HepG2 (cell line): ENCODE data around the gene APOL4. TPM values are rescaled to one million over a fixed set of nuclear protein-coding genes. Genes with fewer than 3 reads are reported as not detected.
A peak's percentile ranks its signal among the peaks of the same experiment; 100 is the strongest.

ENCODE experiments used
- ASH2L ChIP-seq: fragments of 300-600, 200-600 bp; sonication (generic); IDR thresholded peaks from 2 replicates; pipeline ENCODE4 v1.7.0; 2017; ENCODE audit warnings: low read depth, mild to moderate bottlenecking, moderate library complexity, mixed read lengths, low read length; ENCODE audit not compliant: insufficient read length
- BCL6 ChIP-seq: IDR thresholded peaks from 2 replicates; pipeline ENCODE4 v1.6.1; 2016; ENCODE audit warnings: missing genetic modification reagents, missing compliant biosample characterization
- DMTF1 ChIP-seq: sonication (generic); formaldehyde crosslinking; IDR thresholded peaks from 2 replicates; pipeline ENCODE4 v1.4.0; 2020; ENCODE audit warnings: mild to moderate bottlenecking, missing genetic modification reagents
- HMGXB3 ChIP-seq: sonication (generic); formaldehyde crosslinking; IDR thresholded peaks from 2 replicates; pipeline ENCODE4 v1.4.0; 2020; ENCODE audit warnings: missing genetic modification reagents, borderline replicate concordance
- MXI1 ChIP-seq: IDR thresholded peaks from 3 replicates; pipeline ENCODE4 v1.6.1; 2012; ENCODE audit warnings: low read depth, low read length, inconsistent platforms, borderline replicate concordance
- NFIB ChIP-seq: sonication (generic); formaldehyde crosslinking; IDR thresholded peaks from 2 replicates; pipeline ENCODE4 v1.9.0; 2021; ENCODE audit warnings: missing genetic modification reagents, mild to moderate bottlenecking, borderline replicate concordance
- PATZ1 ChIP-seq: sonication (generic); formaldehyde crosslinking; IDR thresholded peaks from 2 replicates; pipeline ENCODE4 v1.4.0; 2020; ENCODE audit warnings: missing genetic modification reagents
- RAD51 ChIP-seq: fragments of 450-650 bp; IDR thresholded peaks from 2 replicates; pipeline ENCODE4 v1.6.1; 2016; ENCODE audit warnings: borderline replicate concordance
- SRY ChIP-seq: sonication (generic); formaldehyde crosslinking; IDR thresholded peaks from 2 replicates; pipeline ENCODE4 v1.8.0; 2022; ENCODE audit warnings: mild to moderate bottlenecking, missing genetic modification reagents
- STAT6 ChIP-seq: sonication (generic); formaldehyde crosslinking; IDR thresholded peaks from 2 replicates; pipeline ENCODE4 v1.4.0; 2020; ENCODE audit warnings: missing genetic modification reagents, mild to moderate bottlenecking, borderline replicate concordance
- ZBTB21 ChIP-seq: sonication (generic); formaldehyde crosslinking; IDR thresholded peaks from 2 replicates; pipeline ENCODE4 v1.4.0; 2020; ENCODE audit warnings: missing genetic modification reagents
- ZFAT ChIP-seq: sonication (generic); formaldehyde crosslinking; conservative IDR thresholded peaks from 2 replicates; pipeline ENCODE4 v1.8.1; 2023; ENCODE audit warnings: missing genetic modification reagents, inconsistent platforms
- ZFX ChIP-seq: sonication (generic); formaldehyde crosslinking; IDR thresholded peaks from 2 replicates; pipeline ENCODE4 v1.4.0; 2020; ENCODE audit warnings: mild to moderate bottlenecking, low read depth, missing genetic modification reagents, moderate library complexity
- ZNF335 ChIP-seq: sonication (generic); formaldehyde crosslinking; IDR thresholded peaks from 2 replicates; pipeline ENCODE4 v1.4.0; 2020; ENCODE audit warnings: missing genetic modification reagents
- ZNF841 ChIP-seq: sonication (generic); formaldehyde crosslinking; IDR thresholded peaks from 2 replicates; pipeline ENCODE4 v1.8.1; 2023; ENCODE audit warnings: missing genetic modification reagents, borderline replicate concordance
- polyA plus RNA-seq, 8 experiments: library from polyadenylated mRNA; depleted of rRNA in 3 of 8; stranded (reverse) in 7 of 8; unstranded in 1 of 8; fragments of >200 nt; fragmentation: Illumina TruSeq in 4 of 8; extraction: Trizol in 4 of 8; gene quantifications; 2 replicates each; pipeline versions ENCODE4 v1.2.1 to v1.2.3, GENCODE V29; 2011 to 2016; ENCODE audit warnings: low read depth in 4 of 8, missing spikeins in 1 of 8, mixed read lengths in 1 of 8; ENCODE audit not compliant: insufficient read depth in 1 of 8
- total RNA-seq, 5 experiments: library from RNA; depleted of rRNA; stranded (reverse); fragments of >200 nt; fragmentation: Illumina TruSeq; extraction: Trizol; gene quantifications; 2 replicates each; pipeline ENCODE4 v1.2.3, GENCODE V29; 2016; ENCODE audit warnings: low read depth in 1 of 5

The APOL4 gene
- total and polyA plus RNA-seq, 2 of the 13 experiments (the other 11 are each of a cell fraction or from before 2014, with no cell fraction given), result 0.77 to 2.8 TPM

GRCh38 chr22:36156515-36157419, 44.8 kb downstream of the APOL4 start (continued):
- TF ChIP-seq PATZ1 (CRISPR knock-in tag) (peak; percentile 28; the same call in 1 of the 2 replicates), HMGXB3 (CRISPR knock-in tag) (0 out of 2 replicates have a peak, but pooled peaks have one; percentile 12), ASH2L (peak; percentile 71), ZFAT (CRISPR knock-in tag) (no peak), MXI1 (peak; percentile 70; the same call in 1 of the 3 replicates), DMTF1 (CRISPR knock-in tag) (no peak), ZFX (CRISPR knock-in tag) (peak; percentile 85), ZBTB21 (CRISPR knock-in tag) (no peak), NFIB (CRISPR knock-in tag) (no peak), SRY (CRISPR knock-in tag) (no peak), BCL6 (no peak), ZNF335 (no peak), RAD51 (no peak), ZNF841 (CRISPR knock-in tag) (no peak), STAT6 (CRISPR knock-in tag) (no peak)
